Inferior parietal cortex (tissue), 1 donor: ENCODE measurements around the gene KNCN.

ENCODE experiments used
- DNase-seq: peaks from one replicate; pipeline ENCODE4 v3.0.0-alpha.2; 2016; ENCODE audit errors: extremely low spot score

The KNCN gene

DNA sequence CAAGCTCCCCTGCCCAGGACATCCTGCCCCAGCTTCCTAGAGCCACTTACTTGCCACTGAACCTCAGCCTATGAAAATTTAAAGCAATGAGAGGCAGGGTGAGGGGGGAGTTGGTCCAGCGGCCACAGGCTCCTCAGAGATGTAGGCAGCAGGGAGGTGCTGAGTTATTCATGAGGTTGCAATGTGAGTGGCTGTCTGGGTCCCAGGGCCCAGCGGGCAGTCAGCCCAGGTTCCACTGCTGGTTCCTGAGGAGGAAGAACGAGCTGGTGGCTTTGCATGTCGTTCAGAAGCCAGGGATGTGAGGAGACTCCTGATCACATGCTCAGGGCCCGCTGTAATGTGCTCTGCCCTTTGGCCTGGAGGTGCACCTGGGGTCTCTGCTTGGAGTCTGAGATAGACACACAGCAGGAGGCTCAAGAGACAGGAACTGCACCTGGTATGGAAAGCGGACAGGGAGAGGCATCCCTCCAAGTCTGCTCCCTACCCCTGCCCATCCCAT is at the start of gene KNCN:
KNCN (minus strand) TSS at position 51 of the 499 bp plus-strand sequence. CDS start 432 bp downstream, outside the sequence.
- DNase-seq: no peak

DNA sequence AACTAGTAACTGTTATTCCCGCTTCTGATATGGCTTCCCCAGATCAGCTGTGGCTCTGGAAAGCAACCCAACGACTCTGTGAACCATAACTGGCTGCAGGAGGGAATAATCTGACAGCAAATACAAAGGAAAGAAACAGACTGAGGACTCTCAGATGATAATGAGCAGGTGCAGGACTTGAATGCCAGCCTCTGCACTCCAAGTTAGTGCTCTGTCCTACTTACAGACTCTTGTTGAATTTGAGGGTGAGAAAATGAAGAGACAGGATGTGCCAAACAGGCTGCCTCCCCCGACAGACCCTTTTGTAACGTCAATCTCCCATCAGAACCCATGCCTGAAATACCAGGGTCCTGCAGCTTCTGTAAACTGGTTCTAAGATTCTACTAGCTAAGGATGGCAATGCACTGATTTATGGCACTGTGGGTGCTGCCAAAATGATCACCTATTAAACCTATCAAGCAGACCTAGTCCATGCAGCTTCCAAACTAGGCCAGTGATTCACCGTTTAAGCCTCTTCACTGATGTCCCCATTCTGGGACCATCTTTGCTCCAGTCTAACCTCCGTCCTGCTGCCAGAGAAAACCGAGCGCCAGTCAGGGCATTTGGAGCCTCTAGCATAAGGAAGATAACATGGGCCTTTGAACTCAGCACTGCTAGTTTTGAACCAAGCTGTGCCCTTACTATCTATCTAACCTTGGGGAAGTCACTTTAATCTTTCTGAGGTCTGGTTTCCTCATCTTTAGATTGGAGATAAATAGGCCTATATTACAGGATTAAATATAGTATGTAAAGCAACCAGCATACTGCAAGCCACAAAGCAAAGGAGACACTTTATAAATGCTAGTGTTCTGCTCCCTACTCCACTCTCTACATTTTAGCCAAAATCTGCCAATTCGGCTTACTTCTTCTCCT is 47.9 kb upstream of the KNCN start:
- no peak for DNase-seq

DNA sequence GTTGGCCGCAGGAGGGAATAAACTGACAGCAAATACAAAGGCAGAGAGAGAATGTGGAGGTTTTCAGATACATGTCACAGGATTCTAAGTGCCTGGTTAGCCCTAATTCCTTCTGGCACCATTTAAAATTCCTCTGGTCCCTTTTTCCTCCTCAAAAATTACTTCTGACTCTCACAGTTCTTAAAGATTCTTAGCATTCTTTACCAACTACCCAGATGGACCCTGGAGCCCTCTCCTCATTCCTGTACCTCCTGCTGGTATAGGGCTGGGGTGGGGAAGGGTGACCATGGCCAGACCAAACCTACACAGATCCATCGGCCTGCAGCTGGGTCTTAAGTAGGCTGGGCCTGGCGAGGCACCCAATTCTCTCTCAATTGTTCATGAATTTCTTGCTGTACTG is 45.4 kb upstream of the KNCN start:
- DNase-seq: no peak

DNA sequence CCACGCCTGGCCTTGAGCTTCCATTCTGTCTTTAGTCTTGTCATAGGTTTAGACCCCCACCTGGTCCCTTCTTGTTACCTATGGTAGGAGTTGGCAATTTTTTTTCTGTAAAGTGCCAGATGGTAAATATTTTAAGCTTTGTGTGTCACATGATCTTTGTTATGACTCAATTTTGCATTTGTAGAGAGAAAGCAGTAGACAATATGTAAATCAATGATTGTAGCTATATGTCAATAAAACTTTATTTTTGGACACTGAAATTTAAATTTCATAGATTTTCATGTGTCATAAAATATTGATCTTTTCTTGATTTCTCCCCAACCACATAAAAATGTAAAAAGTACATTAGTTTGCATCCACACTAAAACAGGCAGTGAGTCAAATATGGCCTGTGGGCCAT is 44.6 kb upstream of the KNCN start:
- no peak for DNase-seq

DNA sequence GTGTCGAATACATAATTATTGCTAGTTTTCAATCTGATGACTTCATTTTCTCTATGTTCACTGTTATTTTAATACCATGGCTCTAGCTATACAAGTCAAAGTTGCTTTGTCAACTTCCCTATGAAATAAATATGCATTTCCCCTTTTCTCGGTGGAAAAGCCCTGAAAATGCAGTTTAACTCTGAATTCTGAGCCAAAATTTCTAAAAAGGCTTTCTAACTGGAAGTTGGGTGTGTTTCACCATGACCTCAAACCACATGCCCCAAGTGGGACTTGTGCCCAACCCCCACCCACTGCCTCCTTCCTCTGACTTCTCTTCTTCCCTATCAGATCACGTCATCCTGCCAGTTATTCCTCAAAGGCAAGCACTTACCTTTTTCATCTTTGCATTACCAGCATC is 43.7 kb upstream of the KNCN start:
- DNase-seq: no peak

DNA sequence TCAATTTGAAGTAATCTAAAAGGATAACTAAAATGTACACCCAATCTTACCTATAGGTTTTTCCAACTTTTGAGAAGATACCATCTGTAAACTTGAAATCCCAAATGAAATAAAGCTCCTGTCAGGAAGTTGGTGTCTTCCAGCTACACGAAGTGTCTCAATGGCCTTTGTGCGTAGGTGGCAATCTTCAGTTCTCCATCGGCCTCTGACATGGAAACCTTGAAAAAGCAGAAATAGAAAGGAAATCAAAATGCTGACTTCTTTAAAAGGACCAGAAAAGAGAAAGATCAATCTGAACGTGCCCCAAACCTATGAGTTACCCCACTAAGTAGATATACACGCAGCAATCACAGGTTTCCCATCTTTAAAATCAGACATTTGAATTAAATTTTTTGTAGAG is 42.6 kb upstream of the KNCN start:
- DNase-seq: no peak

DNA sequence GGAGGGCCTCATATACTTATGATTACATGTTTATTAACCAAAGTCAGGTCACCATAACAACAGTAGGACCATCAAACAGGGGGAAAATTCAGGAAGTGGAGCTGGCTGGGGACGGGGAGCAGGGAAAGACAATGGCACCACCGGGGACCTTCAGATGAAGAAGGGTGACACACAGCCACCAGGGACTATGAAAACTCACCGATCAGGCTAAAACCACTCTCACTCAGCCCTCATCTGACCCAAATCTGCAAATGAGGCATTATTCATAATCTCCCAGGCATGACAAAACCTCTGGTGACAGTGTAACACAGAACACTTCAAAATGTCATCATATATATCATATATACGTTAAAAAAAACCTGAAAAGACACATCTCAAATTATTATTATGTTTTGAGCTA is 41.4 kb upstream of the KNCN start:
- DNase-seq: no peak

DNA sequence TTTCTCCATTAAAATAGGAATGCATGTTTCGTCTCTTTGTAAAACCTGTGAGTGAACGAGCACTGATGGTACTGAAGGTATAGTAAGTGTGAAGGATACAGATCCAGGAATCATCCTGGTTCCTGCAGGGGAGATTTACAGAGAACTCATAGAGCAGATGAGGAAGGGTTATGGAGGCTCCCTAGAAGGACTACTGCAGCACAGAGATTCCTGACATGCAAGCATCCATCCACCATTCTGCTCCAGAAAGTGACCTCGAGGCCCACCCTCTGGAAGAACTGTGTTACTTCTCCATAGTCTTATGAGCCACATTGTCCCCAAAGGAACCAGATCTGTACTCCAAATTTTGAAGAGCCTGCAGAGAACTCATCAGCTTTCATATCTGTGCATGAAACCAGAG is 38.1 kb upstream of the KNCN start:
- DNase-seq: no peak

DNA sequence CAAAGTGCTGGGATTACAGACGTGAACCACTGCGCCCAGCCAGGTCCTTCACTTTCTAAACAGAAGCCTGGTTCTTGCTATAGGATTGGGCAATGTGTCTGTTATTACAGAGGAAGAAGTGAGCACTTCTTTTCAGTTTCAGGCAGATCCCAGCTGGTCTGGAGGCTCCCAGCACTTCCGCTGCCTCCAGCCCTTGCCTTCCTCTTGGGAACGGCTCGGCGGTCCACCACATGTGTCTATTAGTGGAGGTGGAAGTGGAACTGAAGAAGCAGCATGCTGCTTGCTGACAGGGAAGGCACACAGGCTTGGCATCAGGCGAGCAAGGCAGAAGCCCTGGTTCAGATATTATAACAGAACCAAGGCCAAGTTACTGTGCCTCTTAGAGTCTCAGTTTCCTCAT is 35.6 kb upstream of the KNCN start:
- no peak for DNase-seq

DNA sequence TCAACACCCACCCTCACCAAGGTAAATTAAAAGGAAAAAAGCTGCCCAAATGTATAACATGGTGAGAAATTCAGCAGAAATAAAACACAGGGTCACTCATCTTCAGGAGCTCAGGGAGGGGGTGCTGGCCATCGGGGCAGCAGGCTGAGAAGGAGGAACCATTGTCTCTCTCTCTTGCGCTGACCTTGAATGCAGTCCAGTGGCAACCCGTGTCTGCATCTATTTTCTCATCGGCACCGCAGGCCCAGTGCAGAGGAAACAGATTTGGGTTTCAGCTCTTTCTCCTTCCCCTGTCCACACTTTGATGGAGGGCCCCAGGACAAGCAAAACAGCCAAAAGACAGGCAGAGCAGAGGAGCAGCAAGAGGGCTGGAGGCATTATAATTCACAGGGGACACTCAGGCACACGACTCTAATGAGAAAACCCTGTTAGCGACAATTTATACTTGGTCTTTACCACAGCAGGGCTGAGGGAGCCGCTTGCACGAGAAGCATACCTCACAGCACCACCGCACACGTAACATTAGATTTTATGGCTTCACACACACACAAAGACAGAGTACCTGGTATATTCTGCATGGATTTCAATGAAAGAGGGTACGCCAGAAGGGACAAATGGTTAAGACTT is 34.0 kb upstream of the KNCN start:
- no peak for DNase-seq

DNA sequence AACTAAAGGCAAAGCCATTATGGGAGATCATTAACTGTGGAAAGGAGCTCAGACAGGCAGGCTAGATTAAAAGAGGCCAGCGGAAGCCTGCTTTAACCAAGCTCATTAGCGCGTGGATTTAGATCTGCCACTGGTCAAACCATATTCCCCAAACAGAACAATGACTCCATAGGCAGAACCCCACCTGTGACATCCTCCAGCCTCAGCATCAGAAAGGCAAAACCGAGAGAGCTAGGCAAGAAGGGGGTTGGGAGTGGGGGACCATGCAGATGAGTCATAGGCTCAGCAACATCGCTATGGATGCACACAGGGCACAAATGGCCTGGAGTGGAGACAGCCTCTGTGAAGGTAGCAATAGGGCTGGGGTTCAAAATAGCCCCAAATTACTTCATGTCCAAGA is 32.0 kb upstream of the KNCN start:
- DNase-seq: no peak

DNA sequence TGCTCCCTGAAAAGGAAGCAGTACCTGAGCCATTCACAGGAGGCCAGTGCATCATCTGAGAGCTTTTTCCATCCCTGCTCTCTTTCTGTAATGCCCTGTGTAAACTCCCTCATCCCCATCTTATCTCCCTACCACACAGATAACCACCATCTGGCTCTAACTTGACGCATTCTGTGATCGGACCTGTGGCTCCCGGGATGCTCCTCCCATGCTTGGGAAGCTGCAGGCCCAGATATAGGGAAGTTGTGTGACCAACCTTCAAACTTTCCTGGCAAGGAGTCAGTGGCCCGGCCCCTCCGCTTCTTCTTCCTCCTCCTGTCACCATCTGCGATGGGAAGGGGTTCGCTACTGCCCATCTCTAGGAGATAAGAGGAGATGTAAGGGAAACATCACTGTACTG is 31.5 kb upstream of the KNCN start:
- no peak for DNase-seq

DNA sequence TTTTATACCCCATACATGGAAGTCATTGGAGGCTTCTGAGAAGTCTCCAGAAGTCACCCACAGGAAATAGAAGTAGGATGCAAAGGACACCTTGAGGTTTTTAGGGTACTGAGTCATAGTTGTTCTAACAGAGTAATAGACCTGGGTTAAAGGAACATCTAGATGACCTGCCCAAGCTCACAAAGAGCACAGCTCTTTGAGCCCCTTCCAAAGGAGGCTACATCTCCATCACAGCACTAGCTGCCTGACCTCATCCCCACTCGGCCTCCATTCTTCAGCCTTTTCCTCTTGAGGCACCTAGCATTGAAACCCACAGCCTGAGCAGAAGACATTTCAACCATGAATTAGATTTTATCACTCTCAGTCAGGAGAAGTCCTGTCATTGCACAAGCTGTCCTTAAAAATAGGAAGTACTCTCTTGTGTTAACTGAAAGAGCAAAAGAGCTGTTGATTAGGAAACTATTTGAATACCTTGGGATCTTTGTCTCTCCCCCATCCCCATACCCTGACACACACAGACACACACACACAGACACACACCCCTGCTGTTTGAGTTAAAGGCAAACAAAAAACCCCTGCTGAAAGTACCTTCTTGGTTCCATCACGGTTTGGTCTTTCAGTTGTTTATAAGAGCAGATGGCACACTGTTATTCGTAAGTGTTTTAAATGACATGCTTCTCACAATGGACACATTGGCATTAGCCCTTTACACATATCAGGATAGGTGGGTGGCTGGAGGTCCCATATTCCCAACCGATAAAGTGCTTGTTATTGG is 30.4 kb upstream of the KNCN start:
- no peak for DNase-seq

DNA sequence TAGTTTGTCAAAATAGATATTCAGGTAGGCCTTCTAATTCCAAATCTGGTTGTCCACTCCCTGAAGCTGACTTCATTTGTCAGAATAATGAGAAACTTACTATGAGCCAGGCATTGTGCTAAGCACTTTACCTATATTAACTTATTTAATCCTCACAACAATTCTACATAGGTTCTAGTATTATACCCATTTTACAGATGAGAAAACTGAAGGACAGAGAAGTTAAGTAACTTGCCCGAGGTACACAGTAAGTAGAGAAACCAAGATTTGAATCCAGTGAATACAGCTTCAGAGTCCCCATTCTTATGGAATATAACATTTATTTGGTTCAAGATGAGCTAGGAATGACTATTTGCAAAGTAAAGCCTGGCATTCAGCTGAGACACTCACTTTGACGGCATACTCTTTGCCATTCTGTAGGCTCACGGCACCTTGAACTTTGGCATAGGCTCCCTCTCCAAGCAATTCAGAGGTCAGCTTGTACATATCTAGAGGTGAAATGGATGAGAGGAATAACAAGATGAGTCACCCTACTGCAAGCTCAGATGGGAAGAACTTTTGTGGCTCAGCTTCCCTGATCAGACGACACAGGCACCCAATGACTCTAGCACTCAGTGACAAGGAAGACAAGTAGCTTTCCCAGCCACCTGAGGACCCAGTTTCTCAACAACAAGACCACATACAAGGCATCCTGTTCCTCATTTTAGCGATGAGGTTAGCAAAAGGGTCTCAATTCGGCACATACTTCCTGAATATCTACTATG is 28.9 kb upstream of the KNCN start:
- DNase-seq: no peak

DNA sequence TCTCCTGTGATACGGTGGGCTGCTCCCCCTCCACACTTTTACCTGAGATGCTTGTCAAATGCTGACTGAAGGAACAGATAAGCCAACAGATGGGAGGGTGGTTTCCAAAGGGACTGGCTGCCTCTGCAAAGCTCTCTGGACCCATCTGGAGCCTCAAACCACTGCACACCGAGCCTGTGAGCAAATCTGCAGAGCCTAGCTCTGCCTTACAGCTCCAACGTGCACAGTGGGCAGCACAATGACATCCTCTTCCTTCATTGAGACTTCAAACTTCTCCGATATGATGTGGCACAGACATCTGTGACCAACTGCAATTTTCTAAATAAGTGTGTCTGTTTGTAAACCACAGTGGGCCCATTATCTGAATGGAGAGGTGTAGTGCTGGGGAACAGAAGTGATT is 26.2 kb upstream of the KNCN start:
- no peak for DNase-seq

DNA sequence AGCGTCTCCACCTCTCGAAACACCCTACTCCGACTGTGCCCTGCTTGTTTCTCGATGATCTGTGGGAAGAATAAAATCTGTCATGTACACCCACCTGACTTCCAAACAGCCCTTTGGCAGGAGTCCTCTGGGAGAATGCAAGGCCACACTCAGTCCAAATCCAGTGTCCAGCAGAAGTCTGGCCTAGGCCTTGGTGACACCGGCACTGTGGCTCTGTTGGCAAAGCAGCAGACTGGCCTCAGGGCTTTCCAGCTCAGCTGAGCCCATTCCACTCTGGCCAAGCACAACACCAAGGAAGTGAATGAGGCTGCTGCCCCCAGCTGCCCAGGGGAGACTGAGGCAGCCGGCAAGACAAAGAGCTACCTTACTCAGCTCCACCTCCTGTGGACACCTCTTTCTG is 25.1 kb upstream of the KNCN start:
- no peak for DNase-seq

DNA sequence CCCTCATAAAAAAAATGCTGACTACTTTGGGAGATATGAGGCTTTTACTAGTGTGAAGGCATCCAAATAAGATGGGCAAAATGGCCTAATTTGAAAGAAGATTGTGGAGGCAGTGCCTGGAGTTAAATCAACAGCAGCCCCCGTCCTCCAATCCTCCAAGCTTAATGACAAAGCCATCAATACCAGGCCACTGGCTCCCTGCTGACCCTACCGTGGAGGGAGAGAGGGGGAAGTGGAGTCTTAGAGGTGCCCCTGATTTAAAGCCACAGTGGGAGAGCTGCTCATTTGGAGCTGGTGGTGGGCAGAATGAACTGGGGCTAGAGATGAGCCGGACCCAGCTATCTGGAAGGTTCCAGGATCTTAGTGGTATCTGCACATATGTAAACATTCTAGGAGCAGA is 24.3 kb upstream of the KNCN start:
- DNase-seq: no peak

DNA sequence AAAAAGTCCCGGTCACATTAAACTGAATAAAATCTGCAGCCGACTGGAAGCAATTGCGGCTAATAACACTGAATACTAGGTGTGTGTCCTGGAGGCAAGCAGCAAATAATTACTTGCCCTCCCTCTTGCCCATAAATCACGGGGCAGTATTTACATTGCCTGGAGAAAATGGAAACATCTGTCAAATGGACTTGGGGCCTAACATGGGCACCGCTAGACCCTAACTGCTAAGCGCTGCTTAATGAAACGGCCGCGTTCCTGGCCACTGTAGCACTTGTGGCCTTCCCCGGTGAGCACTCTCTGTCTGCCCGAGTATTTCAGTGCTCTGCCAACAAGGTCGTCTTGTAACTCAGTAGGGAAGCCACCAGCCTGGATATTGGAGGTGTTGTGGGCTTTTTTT is 23.9 kb upstream of the KNCN start:
- DNase-seq: no peak

DNA sequence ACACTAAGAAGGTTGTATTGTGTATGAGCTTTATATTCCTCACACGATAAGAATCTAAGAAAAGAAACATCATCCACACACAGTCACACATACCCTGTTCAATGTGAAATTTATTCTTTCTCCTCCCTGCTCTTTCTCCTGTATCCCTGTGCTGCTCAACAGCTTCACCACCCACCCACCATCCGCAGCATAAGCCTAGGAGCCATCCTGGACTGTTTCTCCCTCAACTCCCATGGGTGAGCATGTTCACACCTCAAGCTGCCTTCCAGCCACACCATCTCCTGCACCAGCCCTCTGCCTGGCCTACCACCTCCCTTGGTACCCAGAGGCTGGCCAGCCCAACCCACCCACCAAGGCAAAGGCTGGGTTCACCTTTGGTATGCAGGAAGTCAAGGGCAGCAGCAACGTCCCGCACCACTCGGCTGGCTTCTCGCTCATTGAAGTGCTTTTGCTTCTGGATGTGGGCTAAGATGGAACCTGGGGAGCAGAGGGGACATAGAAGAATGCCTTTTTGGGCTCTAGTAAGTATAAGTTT is 20.3 kb upstream of the KNCN start:
- DNase-seq: no peak

DNA sequence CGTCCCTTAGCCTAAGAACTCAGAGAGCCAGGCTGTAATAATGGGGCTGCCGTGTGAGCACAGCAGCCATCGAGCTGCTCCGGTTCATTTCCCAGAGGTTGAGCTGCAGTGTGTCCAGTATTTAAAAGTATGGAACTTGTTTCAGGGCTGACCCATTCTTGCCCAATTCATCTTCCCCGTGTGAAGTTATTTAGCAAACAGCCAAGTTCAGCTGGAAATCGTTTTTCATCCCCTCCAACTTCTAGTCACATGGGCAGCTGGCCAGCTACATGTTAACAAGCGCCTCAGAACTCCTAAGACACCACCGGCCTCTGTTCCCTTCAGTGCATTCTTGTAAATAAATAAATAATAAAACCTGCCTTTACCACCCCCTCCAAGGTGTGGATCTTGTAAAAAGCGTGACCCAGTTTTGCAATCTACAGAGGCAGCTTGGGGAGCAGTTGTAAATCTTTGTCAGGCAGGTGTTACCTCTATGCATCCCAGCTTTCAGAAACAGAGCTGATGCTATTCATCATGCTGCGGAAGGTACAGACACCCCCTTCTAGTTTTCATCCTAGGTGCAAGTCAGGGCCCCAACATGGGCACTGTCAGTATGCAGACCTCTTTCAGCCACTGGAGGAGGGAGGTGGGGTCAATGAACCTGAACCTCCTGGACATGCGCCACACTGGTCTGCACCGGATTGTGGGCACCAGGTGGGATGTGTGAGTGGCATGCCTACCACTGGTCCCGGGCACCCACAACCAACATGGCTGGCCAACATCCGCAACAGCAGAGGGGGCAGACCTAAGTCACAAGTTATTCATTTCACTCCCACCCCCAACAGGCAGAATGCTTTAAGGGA is 18.7 kb upstream of the KNCN start:
- DNase-seq: no peak

DNA sequence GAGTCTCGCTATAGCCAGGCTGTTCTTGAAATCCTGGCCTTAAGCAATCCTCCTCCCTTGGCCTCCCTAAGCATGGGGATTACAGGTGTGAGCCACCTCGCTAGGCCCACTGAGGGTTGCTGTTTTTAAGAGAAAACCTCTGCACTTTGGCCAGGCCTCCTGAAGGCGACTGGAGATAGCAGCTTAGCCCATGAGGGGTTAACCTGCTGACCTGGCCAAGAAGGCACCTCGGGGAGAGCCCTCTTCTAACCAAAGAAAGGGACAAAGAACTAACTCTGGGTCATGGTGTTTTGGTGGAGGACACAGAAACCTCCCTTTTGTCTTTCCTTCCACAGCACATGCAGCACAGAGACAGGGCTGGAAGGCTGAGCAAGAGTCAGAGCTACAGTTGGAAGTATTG is 17.7 kb upstream of the KNCN start:
- DNase-seq: no peak
